ENCODE data around the gene LACC1.

- TF ChIP-seq CTCF (IDR thresholded peaks at IDR 0.05; ENCODE audit: low read length) (no peak), EZH2phosphoT487 (IDR thresholded peaks at IDR 0.05; ENCODE audit: low read length) (no peak), EZH2 (optimal IDR thresholded peaks at IDR 0.05; ENCODE audit: low read depth, low read length) (no peak)
These were observed 1.2 kb downstream of the LACC1 start for GRCh38 chr13:43880926-43881325.

All from MM.1S (cell line).